ENCODE results near the gene PPARG. TPM values are rescaled to one million over a fixed set of nuclear protein-coding genes. Genes with fewer than 3 reads are reported as not detected.

The PPARG gene
- polyA plus RNA-seq, 1 of the 3 experiments (the other 2 are of a cell fraction) = 2.8 TPM

DNA sequence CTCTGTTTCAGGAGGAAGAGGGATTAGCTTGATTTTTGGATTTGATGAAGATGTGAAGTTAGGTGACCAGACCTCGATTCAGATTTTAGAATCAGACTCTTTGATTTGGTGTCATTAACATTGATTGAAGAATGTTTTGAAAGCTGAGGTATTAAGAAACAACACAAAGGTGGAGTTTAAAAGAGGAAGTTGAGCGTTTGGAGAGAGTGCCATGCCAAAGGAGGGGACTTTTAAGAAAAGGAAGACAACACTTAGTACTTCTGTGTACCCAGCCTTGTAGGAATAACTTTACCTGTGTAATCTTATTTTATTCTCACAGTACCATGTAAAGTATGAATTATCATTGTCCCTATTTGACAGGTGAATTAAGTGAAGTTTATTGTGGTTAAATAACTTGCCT is 34.4 kb downstream of the PPARG start:
- no peaks in the 10 kb centered on the region for H4K20me1 ChIP-seq (ENCODE audit: insufficient read depth)
- H3F3A ChIP-seq (replicated peaks; ENCODE audit: insufficient read depth) = no peaks in the 10 kb centered on the region
- no peak overlapping the region for H3K27ac ChIP-seq (ENCODE audit: low read depth in 2 of 2, low read length in 1 of 2)
- ChIA-PET POLR2A (no interaction called here), CTCF (no interaction called here)
- H3K36me3 ChIP-seq (replicated peaks in 1 of 2; ENCODE audit: control insufficient read depth in 1 of 2, insufficient read depth in 2 of 2, low read length in 1 of 2) = no peaks in the 10 kb centered on the region
- H3K4me2 ChIP-seq = no peak overlapping the region
- H3K4me1 ChIP-seq (ENCODE audit: control insufficient read depth in 1 of 2, insufficient read depth in 2 of 2, low read depth in 1 of 2, low read length in 1 of 2) = no peaks in the 10 kb centered on the region
- WGBS (ENCODE audit: low lambda C conversion rate) = 73% methylated on average over 2 of the region's 2 CpGs
- H3K4me3 ChIP-seq (ENCODE audit: low read depth in 2 of 2, low read length in 1 of 2) = no peak overlapping the region
- DNase-seq = no peak
- no peaks in the 10 kb centered on the region for H3K27me3 ChIP-seq (ENCODE audit: insufficient read depth)
- H3K9me3 ChIP-seq = no peaks in the 10 kb centered on the region
- no peaks in the 10 kb centered on the region for H3K79me2 ChIP-seq (ENCODE audit: insufficient read depth)
- no peak overlapping the region for H2AFZ ChIP-seq (ENCODE audit: low read depth)
- TF ChIP-seq EP300 (IDR thresholded peaks at IDR 0.05; ENCODE audit: borderline replicate concordance in 1 of 2, low read depth in 1 of 2, low read length in 1 of 2) (no peak), ZBTB33 (IDR thresholded peaks at IDR 0.05; ENCODE audit: borderline replicate concordance, low read depth) (no peak), YY1 (IDR thresholded peaks at IDR 0.05; ENCODE audit: low read depth) (no peak), JUND (IDR thresholded peaks at IDR 0.05) (no peak), NFIC (IDR thresholded peaks at IDR 0.05; ENCODE audit: borderline replicate concordance) (no peak), GABPA (IDR thresholded peaks at IDR 0.05; ENCODE audit: low read depth) (no peak), RCOR1 (IDR thresholded peaks at IDR 0.05; ENCODE audit: low read length) (no peak)
- TF ChIP-seq, protein P1, sequence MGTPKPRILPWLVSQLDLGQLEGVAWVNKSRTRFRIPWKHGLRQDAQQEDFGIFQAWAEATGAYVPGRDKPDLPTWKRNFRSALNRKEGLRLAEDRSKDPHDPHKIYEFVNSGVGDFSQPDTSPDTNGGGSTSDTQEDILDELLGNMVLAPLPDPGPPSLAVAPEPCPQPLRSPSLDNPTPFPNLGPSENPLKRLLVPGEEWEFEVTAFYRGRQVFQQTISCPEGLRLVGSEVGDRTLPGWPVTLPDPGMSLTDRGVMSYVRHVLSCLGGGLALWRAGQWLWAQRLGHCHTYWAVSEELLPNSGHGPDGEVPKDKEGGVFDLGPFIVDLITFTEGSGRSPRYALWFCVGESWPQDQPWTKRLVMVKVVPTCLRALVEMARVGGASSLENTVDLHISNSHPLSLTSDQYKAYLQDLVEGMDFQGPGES (IDR thresholded peaks at IDR 0.05; ENCODE audit: low read depth, low read length) = no peak
- H3K9me2 ChIP-seq = no peaks in the 10 kb centered on the region
- no peak overlapping the region for H3K9ac ChIP-seq

- Histone ChIP-seq H3K36me3 (replicated peaks in 1 of 2; ENCODE audit: control insufficient read depth in 1 of 2, insufficient read depth in 2 of 2, low read length in 1 of 2) (no peaks in the 10 kb centered on the region), H3K27me3 (ENCODE audit: insufficient read depth) (no peaks in the 10 kb centered on the region), H3K27ac (ENCODE audit: low read depth in 2 of 2, low read length in 1 of 2) (no peak overlapping the region), H3F3A (replicated peaks; ENCODE audit: insufficient read depth) (no peaks in the 10 kb centered on the region), H3K4me2 (no peak overlapping the region), H2AFZ (ENCODE audit: low read depth) (0 out of 2 replicates have a peak overlapping the region, but pooled peaks have one; percentile 31), H3K9me3 (no peaks in the 10 kb centered on the region), H3K4me1 (ENCODE audit: control insufficient read depth in 1 of 2, insufficient read depth in 2 of 2, low read depth in 1 of 2, low read length in 1 of 2) (no peaks in the 10 kb centered on the region), H3K9ac (no peak overlapping the region), H3K4me3 (ENCODE audit: low read depth in 2 of 2, low read length in 1 of 2) (no peak overlapping the region), H3K79me2 (ENCODE audit: insufficient read depth) (no peaks in the 10 kb centered on the region), H4K20me1 (ENCODE audit: insufficient read depth) (no peaks in the 10 kb centered on the region), H3K9me2 (no peaks in the 10 kb centered on the region)
- no peak for DNase-seq
- POLR2A ChIA-PET = no interaction called here
- 81% methylated on average over 4 of the region's 4 CpGs for WGBS (ENCODE audit: low lambda C conversion rate)
- CTCF ChIA-PET = no interaction called here
- no peak for TF ChIP-seq ZBTB33 (IDR thresholded peaks at IDR 0.05; ENCODE audit: borderline replicate concordance, low read depth)
- no peak for TF ChIP-seq ELF1 (IDR thresholded peaks at IDR 0.05)
- no peak for TF ChIP-seq RFX5 (IDR thresholded peaks at IDR 0.05; ENCODE audit: low read length)
- TF ChIP-seq, protein P2, sequence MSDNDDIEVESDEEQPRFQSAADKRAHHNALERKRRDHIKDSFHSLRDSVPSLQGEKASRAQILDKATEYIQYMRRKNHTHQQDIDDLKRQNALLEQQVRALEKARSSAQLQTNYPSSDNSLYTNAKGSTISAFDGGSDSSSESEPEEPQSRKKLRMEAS (IDR thresholded peaks at IDR 0.05; ENCODE audit: low read depth) = no peak
- TF ChIP-seq, protein P3, sequence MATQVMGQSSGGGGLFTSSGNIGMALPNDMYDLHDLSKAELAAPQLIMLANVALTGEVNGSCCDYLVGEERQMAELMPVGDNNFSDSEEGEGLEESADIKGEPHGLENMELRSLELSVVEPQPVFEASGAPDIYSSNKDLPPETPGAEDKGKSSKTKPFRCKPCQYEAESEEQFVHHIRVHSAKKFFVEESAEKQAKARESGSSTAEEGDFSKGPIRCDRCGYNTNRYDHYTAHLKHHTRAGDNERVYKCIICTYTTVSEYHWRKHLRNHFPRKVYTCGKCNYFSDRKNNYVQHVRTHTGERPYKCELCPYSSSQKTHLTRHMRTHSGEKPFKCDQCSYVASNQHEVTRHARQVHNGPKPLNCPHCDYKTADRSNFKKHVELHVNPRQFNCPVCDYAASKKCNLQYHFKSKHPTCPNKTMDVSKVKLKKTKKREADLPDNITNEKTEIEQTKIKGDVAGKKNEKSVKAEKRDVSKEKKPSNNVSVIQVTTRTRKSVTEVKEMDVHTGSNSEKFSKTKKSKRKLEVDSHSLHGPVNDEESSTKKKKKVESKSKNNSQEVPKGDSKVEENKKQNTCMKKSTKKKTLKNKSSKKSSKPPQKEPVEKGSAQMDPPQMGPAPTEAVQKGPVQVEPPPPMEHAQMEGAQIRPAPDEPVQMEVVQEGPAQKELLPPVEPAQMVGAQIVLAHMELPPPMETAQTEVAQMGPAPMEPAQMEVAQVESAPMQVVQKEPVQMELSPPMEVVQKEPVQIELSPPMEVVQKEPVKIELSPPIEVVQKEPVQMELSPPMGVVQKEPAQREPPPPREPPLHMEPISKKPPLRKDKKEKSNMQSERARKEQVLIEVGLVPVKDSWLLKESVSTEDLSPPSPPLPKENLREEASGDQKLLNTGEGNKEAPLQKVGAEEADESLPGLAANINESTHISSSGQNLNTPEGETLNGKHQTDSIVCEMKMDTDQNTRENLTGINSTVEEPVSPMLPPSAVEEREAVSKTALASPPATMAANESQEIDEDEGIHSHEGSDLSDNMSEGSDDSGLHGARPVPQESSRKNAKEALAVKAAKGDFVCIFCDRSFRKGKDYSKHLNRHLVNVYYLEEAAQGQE (IDR thresholded peaks at IDR 0.05; ENCODE audit: low read depth, low read length) = no peak
- TF ChIP-seq CTCF (IDR thresholded peaks at IDR 0.05) = no peak
- no peak for TF ChIP-seq FOSL2 (IDR thresholded peaks at IDR 0.05; ENCODE audit: borderline replicate concordance, low read depth)
- no peak for TF ChIP-seq SMC3 (IDR thresholded peaks at IDR 0.05; ENCODE audit: low read depth, low read length)
These were observed 37.0 kb downstream of the PPARG start for GRCh38 chr3:12325586-12326515.

All from SK-N-SH (cell line).